GM12891 (cell line): ENCODE data around the gene IPO9.

ENCODE experiments used
- POLR2A ChIP-seq: IDR thresholded peaks from 2 replicates; pipeline ENCODE4 v1.6.1; 2011; ENCODE audit warnings: low read depth, low read length, control low read depth
- POLR2AphosphoS5 ChIP-seq: IDR thresholded peaks from 2 replicates; pipeline ENCODE4 v1.6.1; 2011; ENCODE audit warnings: low read depth, low read length, control low read depth
- SPI1 ChIP-seq: IDR thresholded peaks from 2 replicates; pipeline ENCODE4 v1.6.1; 2011; ENCODE audit warnings: low read depth, low read length, control low read depth

- no peak for TF ChIP-seq POLR2AphosphoS5
- TF ChIP-seq POLR2A = no peak
- no peak for TF ChIP-seq SPI1
Observed at GRCh38 chr1:201793306-201793925, 35.5 kb upstream of the IPO9 start.
